Astrocyte of the spinal cord (primary cell): Measurements from ENCODE around the gene RARRES2.
"Not testable (repeated sequence)": the region's sequence is repeated elsewhere in the genome, so short reads cannot be mapped to it uniquely, and the experiment has no call there.

Experiments used
- DNase-seq: peaks from one replicate; pipeline ENCODE4 v3.0.0; 2011; ENCODE audit warnings: low read depth, low spot score
- H3K4me3 ChIP-seq: 2 replicates; pipeline ENCODE4 v1.5.1; 2011; ENCODE audit warnings: low read depth, mild to moderate bottlenecking, low read length, moderate library complexity
- in situ Hi-C: cut with HindIII; loops from 2 replicates; pipeline ENCODE4 v1.10.0; 2017; ENCODE audit warnings: low sequenced_read_pairs
- TF ChIP-seq, protein P1 (sequence below): IDR thresholded peaks from 2 replicates; pipeline ENCODE4 v1.5.1; 2012; ENCODE audit warnings: low read depth, mild to moderate bottlenecking, low read length, inconsistent platforms

RARRES2 gene

DNA sequence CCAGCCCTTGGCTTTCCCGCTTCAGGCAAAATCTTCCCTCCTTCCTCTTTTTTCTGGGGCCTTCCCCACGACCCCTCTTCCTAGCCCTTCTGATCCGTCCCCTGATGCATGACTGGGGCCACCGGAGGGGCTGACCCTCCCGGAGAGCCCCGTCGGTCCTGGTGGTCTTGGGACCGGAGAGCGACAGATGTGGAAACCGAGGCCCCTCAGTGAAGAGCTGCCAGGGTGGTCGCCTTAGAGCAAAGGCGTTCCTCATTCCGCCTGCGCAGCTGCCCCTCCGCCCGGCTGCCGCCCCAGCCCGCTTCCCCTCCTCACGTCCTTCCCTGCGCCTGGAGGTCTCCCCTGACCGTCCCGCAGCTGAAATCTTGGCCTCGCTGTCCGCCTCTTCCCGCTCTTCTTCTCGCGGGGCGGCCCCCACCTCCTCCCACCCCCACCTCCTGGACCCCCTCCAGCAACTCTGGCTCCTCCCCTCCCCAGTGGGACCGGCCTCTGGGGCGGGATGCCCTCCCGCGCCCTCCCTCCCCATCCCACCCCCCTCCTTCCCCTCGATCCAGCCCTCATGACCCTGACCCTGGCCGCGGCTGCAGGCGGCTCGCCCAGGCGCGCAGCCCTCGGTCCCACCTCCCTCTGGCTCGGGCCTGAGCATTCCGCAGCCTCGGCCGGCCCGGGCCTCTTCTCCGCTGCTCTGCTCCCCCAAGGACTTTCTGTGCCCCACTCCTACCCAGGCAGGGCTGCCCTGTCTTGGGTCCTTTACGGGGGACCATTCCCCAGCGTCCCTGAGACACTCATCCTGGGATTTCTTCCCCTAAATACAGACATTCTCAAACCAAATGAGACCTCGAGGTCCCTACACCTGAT lies at the start of gene RARRES2:
Gene RARRES2, minus strand, starts transcription at position 367 of the 858 bp plus-strand sequence. CDS start 1,020 bp downstream, outside the sequence.
- peak within 1 kb of the TSS; percentile 30 for H3K4me3 ChIP-seq
- TF ChIP-seq, protein P1, sequence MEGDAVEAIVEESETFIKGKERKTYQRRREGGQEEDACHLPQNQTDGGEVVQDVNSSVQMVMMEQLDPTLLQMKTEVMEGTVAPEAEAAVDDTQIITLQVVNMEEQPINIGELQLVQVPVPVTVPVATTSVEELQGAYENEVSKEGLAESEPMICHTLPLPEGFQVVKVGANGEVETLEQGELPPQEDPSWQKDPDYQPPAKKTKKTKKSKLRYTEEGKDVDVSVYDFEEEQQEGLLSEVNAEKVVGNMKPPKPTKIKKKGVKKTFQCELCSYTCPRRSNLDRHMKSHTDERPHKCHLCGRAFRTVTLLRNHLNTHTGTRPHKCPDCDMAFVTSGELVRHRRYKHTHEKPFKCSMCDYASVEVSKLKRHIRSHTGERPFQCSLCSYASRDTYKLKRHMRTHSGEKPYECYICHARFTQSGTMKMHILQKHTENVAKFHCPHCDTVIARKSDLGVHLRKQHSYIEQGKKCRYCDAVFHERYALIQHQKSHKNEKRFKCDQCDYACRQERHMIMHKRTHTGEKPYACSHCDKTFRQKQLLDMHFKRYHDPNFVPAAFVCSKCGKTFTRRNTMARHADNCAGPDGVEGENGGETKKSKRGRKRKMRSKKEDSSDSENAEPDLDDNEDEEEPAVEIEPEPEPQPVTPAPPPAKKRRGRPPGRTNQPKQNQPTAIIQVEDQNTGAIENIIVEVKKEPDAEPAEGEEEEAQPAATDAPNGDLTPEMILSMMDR = no peak
- in situ Hi-C loops = no loop called here
- DNase-seq = no peak

DNA sequence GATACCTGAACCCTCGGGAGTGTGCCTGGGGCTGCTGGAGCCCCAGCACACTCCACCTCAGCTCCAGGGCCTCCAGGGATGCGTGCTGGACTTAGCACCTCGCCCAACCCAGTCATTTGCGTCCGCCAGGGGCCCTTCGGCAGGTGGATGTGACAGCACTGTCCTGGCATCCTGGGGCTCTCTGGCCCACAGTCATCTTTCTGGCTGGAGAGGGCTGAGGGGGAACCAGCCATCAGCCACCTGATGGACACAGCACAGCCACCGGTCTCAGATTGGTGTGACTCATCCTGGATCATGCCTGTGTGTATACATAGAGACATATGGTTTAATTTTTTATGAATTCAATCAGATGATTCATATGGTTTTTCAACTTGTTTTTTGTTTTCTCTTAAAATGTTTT lies 48.8 kb upstream of the RARRES2 start:
- TF ChIP-seq, protein P1 = no peak
- no peak for DNase-seq
- in situ Hi-C loops = no loop called here

DNA sequence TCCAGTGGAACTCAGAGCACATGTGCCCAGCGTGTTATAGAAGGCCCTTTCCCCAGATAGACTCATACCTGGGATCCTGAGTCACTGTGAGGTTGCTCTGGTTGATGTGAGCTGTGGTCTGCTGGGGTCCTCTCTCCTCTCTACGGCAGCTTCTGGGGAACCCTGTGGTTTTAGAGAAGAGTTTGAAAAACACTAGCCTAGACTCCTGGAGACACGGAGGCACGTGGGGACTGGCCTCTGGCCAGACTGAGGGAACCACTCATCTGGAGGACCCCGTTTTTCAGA lies 48.0 kb upstream of the RARRES2 start:
- TF ChIP-seq, protein P1 = no peak
- DNase-seq = no peak
- H3K4me3 ChIP-seq = no peak overlapping the region
- in situ Hi-C loops = no loop called here

More for the DNA sequence above, 48.8 kb upstream of the RARRES2 start:
- no peak overlapping the region for H3K4me3 ChIP-seq

DNA sequence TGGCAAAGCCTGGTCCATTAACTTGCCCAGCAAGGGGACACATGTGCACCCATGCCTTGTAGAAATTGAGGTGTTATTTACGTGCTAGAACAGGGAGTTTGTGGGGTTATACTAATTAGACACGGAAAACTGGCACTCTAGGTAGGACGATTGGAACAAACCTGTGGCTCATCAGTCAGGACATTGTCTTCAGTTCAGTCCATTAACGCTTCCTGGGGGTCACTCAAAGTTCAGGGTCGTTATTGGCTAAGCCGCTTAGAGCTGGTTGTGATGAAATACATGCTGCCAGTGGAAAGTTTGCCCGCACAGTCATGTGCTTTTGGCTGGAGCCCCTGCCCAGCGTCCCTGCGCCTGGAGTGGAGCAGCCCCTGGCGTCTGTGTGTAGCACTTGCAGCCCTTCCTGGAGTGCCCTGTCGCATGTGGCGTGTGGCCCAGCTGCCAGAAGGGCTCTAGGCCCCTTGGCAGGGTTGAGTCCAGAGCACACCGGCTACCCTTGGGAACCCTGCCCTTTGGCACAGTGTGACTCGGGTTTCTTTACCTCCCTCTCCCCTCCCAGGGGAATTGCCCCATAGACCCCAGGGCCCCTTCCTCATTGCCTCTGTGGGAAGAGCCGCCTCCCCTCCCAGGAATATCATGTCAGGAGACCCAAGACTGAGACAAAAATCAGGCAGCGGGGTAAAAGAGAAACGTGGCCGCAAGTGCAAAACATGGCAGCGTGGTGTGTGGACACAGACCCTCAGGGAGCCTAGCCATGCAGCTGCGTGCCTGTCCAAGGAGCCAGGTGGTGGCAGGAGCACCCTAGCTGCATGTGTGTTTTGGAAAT lies 47.5 kb upstream of the RARRES2 start:
- no peak overlapping the region for H3K4me3 ChIP-seq
- TF ChIP-seq, protein P1 = peak; percentile 80
- peak; percentile 70 for DNase-seq
- in situ Hi-C loops = no loop called here

DNA sequence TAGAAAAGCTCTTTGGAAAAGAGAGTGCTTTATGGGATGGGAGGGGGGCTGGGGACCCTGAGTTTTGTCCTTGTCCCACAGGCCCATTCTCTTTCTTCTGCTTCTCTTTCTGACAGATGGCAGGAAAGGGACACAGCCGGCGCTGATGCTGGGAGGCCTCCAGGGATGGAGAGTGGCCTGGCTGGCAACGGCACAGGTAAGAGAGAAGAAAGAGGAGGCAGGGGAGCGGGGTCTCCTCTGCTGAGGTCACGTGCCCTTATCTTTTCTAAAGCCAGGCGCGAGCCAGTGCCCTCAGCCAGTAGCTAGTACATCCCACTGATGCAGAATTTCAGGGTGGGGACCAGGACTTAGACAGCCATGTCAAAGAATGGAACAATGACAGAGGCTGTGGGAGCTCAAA lies 46.9 kb upstream of the RARRES2 start:
- TF ChIP-seq, protein P1 = no peak
- H3K4me3 ChIP-seq = no peak overlapping the region
- DNase-seq = no peak
- in situ Hi-C loops = no loop called here

DNA sequence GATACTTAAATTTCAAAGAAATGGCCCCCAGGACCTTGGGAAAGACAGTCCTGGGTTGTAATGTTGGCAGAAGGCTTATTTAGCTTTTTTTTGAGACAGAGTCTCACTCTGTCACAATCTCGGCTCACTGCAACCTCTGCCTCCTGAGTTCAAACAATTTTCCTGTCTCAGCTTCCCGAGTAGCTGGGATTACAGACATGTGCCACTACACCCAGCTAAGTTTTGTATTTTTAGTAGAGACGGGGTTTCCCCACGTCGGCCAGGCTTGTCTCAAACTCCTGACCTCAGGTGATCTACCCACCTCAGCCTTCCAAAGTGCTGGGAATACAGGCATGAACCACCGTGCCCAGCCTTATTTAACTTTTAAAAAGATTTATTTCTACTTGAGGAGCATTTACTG lies 44.5 kb upstream of the RARRES2 start:
- DNase-seq, in situ Hi-C loops, H3K4me3 ChIP-seq: not testable (repeated sequence)

DNA sequence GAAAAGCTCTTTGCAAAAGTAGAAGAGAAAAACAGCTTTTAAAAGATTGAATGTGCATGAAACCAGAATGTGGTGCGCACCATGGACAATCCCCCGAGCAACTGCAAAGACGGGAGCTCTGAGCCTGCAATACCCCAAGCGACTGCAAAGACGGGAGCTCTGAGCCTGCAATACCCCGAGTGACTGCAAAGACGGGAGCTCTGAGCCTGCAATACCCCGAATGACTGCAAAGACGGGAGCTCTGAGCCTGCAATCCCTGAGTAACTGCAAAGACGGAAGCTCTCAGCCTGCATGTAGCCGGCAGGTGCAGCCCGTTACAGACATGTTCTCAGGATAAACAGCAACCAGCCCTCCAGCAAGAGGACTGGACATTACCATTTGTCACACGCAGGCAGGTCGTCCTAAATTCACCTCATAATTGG lies 43.9 kb upstream of the RARRES2 start:
- in situ Hi-C loops = no loop called here
- no peak overlapping the region for H3K4me3 ChIP-seq
- no peak for DNase-seq
- TF ChIP-seq, protein P1 = no peak
